MM.1S (cell line): Measurements from ENCODE around the gene ZNF267.

Source experiments
- EZH2 ChIP-seq: fragments of 300-600 bp; sonication (generic); optimal IDR thresholded peaks from 2 replicates; pipeline ENCODE3; 2017; ENCODE audit warnings: low read depth, mild to moderate bottlenecking, antibody characterized with exemption, low read length, mixed read lengths
- EZH2phosphoT487 ChIP-seq: fragments of 300-600 bp; sonication (generic); IDR thresholded peaks from 2 replicates; pipeline ENCODE4 v1.6.1; 2018; ENCODE audit warnings: antibody characterized with exemption, low read length
- TF ChIP-seq, protein P1 (sequence below): fragments of 300-600 bp; sonication (generic); IDR thresholded peaks from 2 replicates; pipeline ENCODE4 v1.5.1; 2016; ENCODE audit warnings: antibody characterized with exemption, low read length, mixed read lengths

DNA sequence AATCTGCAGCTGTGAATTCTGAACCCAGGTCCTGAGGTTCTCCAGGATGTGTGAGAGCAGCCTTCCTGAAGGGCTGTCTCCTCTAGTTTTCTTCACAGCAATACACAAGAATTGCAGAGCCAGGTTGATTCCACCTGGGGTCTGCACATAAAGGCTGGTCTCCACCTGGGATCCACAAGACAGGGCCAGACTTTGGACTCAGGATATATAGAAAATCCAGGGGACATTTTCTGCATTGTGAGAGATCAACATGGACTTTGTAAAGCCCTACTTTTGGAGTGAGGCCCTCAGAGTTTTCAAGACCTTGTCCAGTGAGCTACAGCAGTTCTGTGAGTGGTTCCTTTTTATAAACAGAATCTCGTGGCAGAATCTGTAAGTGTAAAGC, 6.3 kb downstream of the ZNF267 start:
- TF ChIP-seq, protein P1, sequence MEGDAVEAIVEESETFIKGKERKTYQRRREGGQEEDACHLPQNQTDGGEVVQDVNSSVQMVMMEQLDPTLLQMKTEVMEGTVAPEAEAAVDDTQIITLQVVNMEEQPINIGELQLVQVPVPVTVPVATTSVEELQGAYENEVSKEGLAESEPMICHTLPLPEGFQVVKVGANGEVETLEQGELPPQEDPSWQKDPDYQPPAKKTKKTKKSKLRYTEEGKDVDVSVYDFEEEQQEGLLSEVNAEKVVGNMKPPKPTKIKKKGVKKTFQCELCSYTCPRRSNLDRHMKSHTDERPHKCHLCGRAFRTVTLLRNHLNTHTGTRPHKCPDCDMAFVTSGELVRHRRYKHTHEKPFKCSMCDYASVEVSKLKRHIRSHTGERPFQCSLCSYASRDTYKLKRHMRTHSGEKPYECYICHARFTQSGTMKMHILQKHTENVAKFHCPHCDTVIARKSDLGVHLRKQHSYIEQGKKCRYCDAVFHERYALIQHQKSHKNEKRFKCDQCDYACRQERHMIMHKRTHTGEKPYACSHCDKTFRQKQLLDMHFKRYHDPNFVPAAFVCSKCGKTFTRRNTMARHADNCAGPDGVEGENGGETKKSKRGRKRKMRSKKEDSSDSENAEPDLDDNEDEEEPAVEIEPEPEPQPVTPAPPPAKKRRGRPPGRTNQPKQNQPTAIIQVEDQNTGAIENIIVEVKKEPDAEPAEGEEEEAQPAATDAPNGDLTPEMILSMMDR, result no peak
- no peak for TF ChIP-seq EZH2
- TF ChIP-seq EZH2phosphoT487, result no peak
